Calu3 (cell line): ENCODE results near the gene TTC8. TPM values are rescaled to one million over a fixed set of nuclear protein-coding genes. Genes with fewer than 3 reads are reported as not detected.

Source experiments
- BruUV-seq: library from RNA; stranded (reverse); fragments of 400-500 nt; replicated peaks from 2 replicates; lab custom pipeline; 2021; lab: Mats Ljungman, UMichigan
- CTCF ChIA-PET: fragments of 300-600 bp; sonication (Branson Sonifier 250); formaldehyde crosslinking; loops from one replicate; lab custom pipeline; 2022; ENCODE audit warnings: antibody characterized with exemption; lab: Charles Lee
- DNase-seq: peaks from one replicate; pipeline ENCODE4 v3.0.0; 2022
- H3K27ac Mint-ChIP-seq: one replicate; pipeline ENCODE4 v1.8.0; 2022; ENCODE audit warnings: mixed read lengths; ENCODE audit not compliant: unreplicated experiment
- H3K27me3 Mint-ChIP-seq: one replicate; pipeline ENCODE4 v1.8.0; 2022; ENCODE audit warnings: mixed read lengths; ENCODE audit not compliant: unreplicated experiment
- H3K36me3 Mint-ChIP-seq: one replicate; pipeline ENCODE4 v1.8.0; 2022; ENCODE audit warnings: mild to moderate bottlenecking, moderate library complexity, mixed read lengths; ENCODE audit not compliant: insufficient read depth, unreplicated experiment
- H3K4me1 Mint-ChIP-seq: one replicate; pipeline ENCODE4 v1.8.0; 2022; ENCODE audit warnings: mild to moderate bottlenecking, low read depth, mixed read lengths; ENCODE audit not compliant: unreplicated experiment
- H3K4me3 Mint-ChIP-seq: one replicate; pipeline ENCODE4 v1.8.0; 2022; ENCODE audit warnings: mild to moderate bottlenecking, low read depth, moderate library complexity, mixed read lengths; ENCODE audit not compliant: unreplicated experiment
- H3K9me3 Mint-ChIP-seq: one replicate; pipeline ENCODE4 v1.8.0; 2022; ENCODE audit warnings: low read depth, mixed read lengths; ENCODE audit not compliant: unreplicated experiment
- CTCF ChIP-seq: fragments of 200-600 bp; IDR thresholded peaks from one replicate; pipeline ENCODE4 v1.8.0; 2022; ENCODE audit warnings: antibody characterized with exemption; ENCODE audit not compliant: unreplicated experiment
- intact Hi-C: fragments of 100-400 bp; cut with micrococcal nuclease; formaldehyde crosslinking; loops from one replicate; pipeline ENCODE4 v1.10.0; 2022; ENCODE audit not compliant: unreplicated experiment
- total RNA-seq: library from RNA; stranded (reverse); gene quantifications from 2 replicates; pipeline ENCODE4 v1.2.3, GENCODE V29; 2022

Gene TTC8
- total RNA-seq, 1 experiment from 2014 or later, result 17.0 TPM

- Mint-ChIP-seq H3K4me1 (no peaks in the 10 kb centered on the region), H3K4me3 (no peak overlapping the region), H3K27ac (no peak overlapping the region), H3K9me3 (peaks cover 13% of the 10 kb centered on the region), H3K27me3 (no peaks in the 10 kb centered on the region), H3K36me3 (no peaks in the 10 kb centered on the region)
- intact Hi-C loops, result no loop called here
- TF ChIP-seq CTCF, result no peak
- BruUV-seq, result no TSS peak
- CTCF ChIA-PET, result no interaction called here
- no peak for DNase-seq
Observed at GRCh38 chr14:88879022-88879421, 54.6 kb downstream of the TTC8 start.

GRCh38 chr14:88882236-88882635 lies 57.8 kb downstream of the TTC8 start:
- no peaks in the 10 kb centered on the region for H3K36me3 Mint-ChIP-seq
- H3K9me3 Mint-ChIP-seq, result peaks cover 13% of the 10 kb centered on the region
- no peak for DNase-seq
- no TSS peak for BruUV-seq
- CTCF ChIA-PET, result no interaction called here
- H3K4me1 Mint-ChIP-seq, result no peaks in the 10 kb centered on the region
- no peak overlapping the region for H3K27ac Mint-ChIP-seq
- intact Hi-C loops, result no loop called here
- no peak overlapping the region for H3K4me3 Mint-ChIP-seq
- no peak for TF ChIP-seq CTCF
- no peaks in the 10 kb centered on the region for H3K27me3 Mint-ChIP-seq

- H3K9me3 Mint-ChIP-seq, result no peaks in the 10 kb centered on the region
- H3K4me1 Mint-ChIP-seq, result no peaks in the 10 kb centered on the region
- DNase-seq, result no peak
- TF ChIP-seq CTCF, result no peak
- H3K27ac Mint-ChIP-seq, result no peak overlapping the region
- peaks cover 15% of the 10 kb centered on the region for H3K27me3 Mint-ChIP-seq
- intact Hi-C loops, result no loop called here
- H3K36me3 Mint-ChIP-seq, result no peaks in the 10 kb centered on the region
- BruUV-seq, result no TSS peak
- H3K4me3 Mint-ChIP-seq, result no peak overlapping the region
- CTCF ChIA-PET, result no interaction called here
Observed at GRCh38 chr14:88895116-88895515, 70.7 kb downstream of the TTC8 start.

GRCh38 chr14:88901189-88901588 lies 76.7 kb downstream of the TTC8 start:
- CTCF ChIA-PET, result no interaction called here
- H3K4me3 Mint-ChIP-seq, result no peak overlapping the region
- no peaks in the 10 kb centered on the region for H3K9me3 Mint-ChIP-seq
- H3K4me1 Mint-ChIP-seq, result no peaks in the 10 kb centered on the region
- no peak for TF ChIP-seq CTCF
- H3K27ac Mint-ChIP-seq, result no peak overlapping the region
- no peaks in the 10 kb centered on the region for H3K36me3 Mint-ChIP-seq
- intact Hi-C loops, result no loop called here
- H3K27me3 Mint-ChIP-seq, result peaks cover 20% of the 10 kb centered on the region
- no TSS peak for BruUV-seq
- DNase-seq, result no peak
